Fibroblast of skin of right biceps (primary cell): Measurements from ENCODE around the gene CABP7.

Source experiments
- DNase-seq: peaks from one replicate; pipeline ENCODE4 v3.0.0-alpha.2; 2013

CABP7 gene

GRCh38 chr22:29702931-29703501, 16.8 kb upstream of the CABP7 start:
- no peak for DNase-seq

GRCh38 chr22:29703569-29704195, 16.1 kb upstream of the CABP7 start:
- DNase-seq: no peak

GRCh38 chr22:29704528-29705285, 15.1 kb upstream of the CABP7 start:
- peak; percentile 15 for DNase-seq

DNA sequence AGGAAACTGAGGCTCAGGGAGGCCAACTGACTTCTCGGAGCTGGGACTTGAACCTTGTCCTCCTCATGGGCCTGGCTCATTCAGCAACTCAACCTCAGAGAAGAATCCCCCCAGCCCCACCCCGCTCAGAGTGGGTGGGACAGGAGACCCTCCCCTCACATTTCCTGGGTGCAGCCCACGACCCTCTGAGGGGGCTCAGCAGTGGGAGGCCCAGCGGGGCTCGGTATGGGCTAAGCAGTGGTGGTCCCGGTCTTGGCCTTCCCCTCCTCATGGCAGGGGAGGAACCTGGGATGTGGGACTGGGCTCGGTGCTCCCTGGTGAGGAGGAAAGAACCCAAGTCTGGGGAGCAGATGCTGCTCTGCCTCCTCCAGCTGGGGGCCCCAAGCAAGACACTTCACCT, 14.2 kb upstream of the CABP7 start:
- DNase-seq: no peak

- no peak for DNase-seq
Measured at GRCh38 chr22:29706486-29706885, 13.3 kb upstream of the CABP7 start.

GRCh38 chr22:29707010-29707409, 12.8 kb upstream of the CABP7 start:
- DNase-seq: no peak

DNA sequence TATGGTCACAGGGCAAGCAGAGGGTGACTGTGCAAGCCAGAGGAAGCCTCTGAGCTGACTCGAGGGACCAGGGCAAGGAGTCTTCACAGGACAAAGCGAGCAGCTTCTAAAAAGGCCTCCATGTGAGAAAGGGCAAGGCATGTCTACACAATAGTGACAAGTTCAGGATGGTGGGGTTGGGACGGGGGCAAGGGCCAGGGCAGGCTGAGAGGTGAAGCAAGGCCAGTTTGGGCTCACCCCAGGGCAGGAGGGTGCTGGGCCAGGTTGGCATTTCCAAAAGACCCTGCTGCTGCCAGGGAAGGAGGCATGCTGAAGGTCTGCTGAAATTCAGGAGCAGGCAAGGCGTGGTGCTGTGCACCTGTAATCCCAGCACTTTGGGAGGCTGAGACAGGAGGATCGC, 12.3 kb upstream of the CABP7 start:
- no peak for DNase-seq

- no peak for DNase-seq
Measured at GRCh38 chr22:29710193-29710592, 9.6 kb upstream of the CABP7 start.

- no peak for DNase-seq
Measured at GRCh38 chr22:29710922-29711593, 8.7 kb upstream of the CABP7 start.

- DNase-seq: no peak
Measured at GRCh38 chr22:29712119-29712518, 7.7 kb upstream of the CABP7 start.

DNA sequence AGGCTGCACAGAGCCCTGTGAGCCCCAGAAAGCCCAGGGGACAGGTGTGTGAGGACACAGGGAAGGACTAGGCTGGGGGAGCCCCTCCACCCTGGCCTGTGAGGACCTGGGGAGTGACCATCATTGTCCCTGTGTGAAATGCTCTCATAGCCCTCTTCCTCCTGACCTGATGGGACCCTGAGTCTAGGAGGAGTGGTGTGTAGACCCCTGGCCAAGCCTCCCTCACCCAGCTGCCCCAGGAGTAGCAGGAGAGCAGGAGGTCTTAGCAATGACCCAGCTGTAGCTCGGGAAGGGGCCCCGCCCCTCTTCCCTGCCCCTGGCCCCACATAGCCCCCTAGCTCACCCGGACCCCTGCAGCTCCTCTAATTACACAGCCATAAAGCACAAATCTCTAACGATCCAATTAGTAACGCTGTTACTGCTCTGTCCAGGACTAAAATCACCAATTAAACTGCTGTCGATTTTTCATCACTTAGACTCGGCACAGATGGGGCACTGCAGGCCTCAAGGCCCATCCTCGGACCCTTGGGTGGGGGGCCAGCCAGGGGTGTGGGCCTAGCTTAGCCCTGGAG, 6.6 kb upstream of the CABP7 start:
- no peak for DNase-seq

GRCh38 chr22:29715240-29715639, 4.6 kb upstream of the CABP7 start:
- no peak for DNase-seq

DNA sequence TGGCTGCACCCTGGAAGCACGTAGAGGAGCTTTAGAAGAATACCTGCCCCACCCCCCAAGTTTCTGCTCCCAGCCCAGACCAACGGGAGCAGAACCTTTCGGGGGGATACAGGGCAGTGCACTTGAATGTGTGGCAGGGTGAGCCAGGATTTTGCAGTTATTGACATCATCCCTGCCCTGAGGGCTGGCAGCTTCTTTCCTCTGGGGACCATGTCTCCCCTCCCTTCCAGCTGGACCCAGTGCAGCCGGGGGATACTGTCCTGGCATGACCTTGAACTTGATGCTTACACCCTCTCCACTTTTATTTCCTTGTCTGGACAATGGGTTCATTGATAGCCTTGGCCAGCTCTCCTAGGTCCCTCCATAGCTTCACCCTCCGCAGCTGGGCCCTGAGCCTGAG, 4.1 kb upstream of the CABP7 start:
- DNase-seq: no peak

DNA sequence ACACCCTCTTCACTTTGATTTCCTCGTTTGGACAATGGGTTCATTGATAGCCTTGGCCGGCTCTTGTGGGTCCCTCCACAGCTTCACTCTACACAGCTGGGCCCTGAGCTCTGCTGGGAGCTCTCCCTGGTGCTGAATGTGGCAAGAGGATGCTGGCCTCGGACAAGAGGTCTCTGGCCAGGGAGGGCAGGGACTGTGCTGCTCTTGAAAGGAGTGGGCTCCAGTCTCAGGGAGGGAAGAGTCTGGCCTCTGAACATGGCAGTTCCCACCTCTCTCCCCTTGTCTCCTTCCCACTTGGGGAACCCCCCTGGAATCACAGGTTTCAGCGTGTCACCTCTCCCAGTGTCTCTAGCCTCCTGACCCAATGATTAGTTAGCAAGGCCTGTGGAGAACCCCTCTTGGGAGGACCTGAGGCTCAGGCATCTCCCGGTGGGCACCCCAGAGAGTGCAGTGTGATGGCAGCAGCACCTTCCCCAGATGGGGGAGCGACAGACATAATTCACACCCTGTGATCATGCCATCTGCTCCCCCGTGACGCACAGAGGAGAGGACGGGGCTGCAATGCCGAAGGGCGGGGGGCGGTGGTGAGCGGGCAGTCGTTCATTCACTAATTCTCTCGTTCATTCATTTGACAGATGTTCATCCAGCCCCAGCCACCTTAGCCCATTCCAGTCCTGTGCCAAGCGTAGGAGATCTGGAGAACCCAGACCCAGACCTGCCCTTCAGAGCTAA, 2.8 kb upstream of the CABP7 start:
- DNase-seq: peak; percentile 65

- no peak for DNase-seq
Measured at GRCh38 chr22:29717789-29718188, 2.0 kb upstream of the CABP7 start.

GRCh38 chr22:29718949-29719898, 579 bp upstream of the CABP7 start:
- DNase-seq: no peak

GRCh38 chr22:29720811-29721323, 1.1 kb downstream of the CABP7 start:
- no peak for DNase-seq

DNA sequence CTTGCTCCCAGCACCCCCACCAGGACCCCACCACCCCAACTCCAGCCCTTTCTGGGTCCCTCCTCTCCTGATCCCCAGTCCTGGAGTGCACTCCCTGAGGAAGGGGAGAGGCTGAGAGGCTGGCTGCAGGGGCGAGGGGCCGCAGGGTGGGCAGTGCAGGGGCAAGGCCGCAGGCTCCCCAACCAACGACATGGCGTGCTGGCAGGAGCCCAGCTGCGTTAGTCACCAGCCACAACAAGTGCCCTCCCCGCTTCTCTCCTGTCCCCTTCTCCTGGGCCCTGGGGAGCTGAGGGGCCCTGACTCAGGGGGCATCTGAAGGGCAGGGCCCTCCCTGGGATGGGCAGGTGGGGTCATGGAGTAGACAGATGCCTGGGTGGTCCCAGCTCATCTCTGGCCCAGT, 2.3 kb downstream of the CABP7 start:
- DNase-seq: no peak

GRCh38 chr22:29722587-29722986, 2.8 kb downstream of the CABP7 start:
- DNase-seq: no peak

DNA sequence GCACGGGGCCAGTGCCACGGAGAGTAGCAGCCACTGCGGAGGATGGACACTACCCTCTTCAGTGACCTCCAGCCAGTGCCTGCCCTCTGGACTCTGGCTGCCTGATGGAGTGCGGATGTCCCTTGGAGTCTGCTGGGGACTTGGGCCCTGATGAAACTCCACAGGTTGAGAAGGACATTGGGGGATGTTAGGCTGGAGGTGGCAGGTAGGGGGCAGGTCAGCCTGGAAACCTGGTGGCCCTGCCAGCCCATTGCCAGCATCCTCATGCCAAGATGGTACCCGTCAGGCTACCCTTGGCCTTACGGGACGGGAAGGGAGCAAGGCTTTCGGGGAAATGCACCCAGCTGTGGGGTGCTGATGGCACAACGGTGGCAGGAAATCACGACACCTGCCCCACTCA, 4.0 kb downstream of the CABP7 start:
- no peak for DNase-seq

- no peak for DNase-seq
Measured at GRCh38 chr22:29724843-29725242, 5.0 kb downstream of the CABP7 start.
